Measurements from ENCODE around the gene RDH14.

GRCh38 chr2:18505703-18506341, 54.6 kb downstream of the RDH14 start:
- TF ChIP-seq CTCF (IDR thresholded peaks at IDR 0.05; ENCODE audit: insufficient read depth, low read length) (no peak), POLR2AphosphoS5 (IDR thresholded peaks at IDR 0.05; ENCODE audit: low read depth) (no peak), REST (IDR thresholded peaks at IDR 0.05; ENCODE audit: insufficient replicate concordance, low read depth) (no peak)
